M059J (cell line): ENCODE measurements around the gene MYADM. TPM values are rescaled to one million over a fixed set of nuclear protein-coding genes. Genes with fewer than 3 reads are reported as not detected.

ENCODE experiments used
- DNase-seq: peaks from one replicate; pipeline ENCODE4 v3.0.0-alpha.2; 2012; ENCODE audit warnings: low read depth
- total RNA-seq: library from RNA; depleted of rRNA; stranded (reverse); fragments of >200 nt; shearing (Covaris generic); gene quantifications from 2 replicates; pipeline ENCODE4 v1.2.3, GENCODE V29; 2014

Gene MYADM
- total RNA-seq, 1 experiment from 2014 or later = 41.1 TPM

DNA sequence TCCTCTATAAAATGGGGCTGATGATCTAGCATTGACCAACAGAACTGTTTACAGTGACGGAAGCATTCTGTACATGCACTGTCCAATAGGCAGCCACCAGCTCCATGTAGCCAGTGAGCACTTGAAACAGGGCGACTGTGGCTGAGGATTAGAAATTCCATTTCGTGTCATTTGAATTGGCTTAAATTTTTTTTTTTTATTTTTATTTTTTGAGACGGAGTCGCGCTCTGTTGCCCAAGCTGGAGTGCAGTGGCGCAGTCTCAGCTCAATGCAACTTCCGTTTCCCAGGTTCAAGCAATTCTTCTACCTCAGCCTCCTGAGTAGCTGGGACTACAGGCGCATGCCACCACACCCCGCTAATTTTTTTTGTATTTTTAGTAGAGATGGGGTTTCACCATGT is 17.4 kb downstream of the MYADM start:
- DNase-seq = no peak

DNA sequence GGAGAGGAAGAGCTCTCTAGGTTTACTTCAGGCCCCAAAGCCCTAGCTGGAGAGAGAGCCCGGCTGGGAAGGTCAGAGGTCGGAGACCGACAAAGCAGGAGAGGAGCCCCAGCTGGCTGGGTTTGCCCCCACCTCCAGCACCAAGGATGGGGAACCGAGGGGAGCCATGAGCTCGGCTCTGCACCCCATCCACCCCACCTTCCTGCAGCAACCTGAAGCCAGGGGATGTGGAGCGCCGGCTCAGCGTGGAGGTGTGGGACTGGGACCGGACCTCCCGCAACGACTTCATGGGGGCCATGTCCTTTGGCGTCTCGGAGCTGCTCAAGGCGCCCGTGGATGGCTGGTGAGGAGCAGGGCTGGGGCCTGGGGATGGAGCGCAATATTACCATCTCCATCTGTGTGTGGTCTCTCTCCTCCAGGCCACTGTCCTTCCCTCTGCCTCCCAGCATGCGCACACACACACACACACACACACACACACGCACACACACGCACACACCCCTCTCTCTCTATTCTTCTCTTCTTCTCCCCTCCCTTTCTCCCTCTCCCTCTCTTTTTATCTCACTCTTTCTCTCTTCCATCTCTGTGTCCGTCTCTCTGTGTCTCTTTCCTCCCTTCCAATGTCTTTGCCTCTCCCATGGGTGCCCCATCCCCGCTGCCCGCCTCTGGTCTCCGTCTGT is 24.8 kb downstream of the MYADM start:
- no peak for DNase-seq

DNA sequence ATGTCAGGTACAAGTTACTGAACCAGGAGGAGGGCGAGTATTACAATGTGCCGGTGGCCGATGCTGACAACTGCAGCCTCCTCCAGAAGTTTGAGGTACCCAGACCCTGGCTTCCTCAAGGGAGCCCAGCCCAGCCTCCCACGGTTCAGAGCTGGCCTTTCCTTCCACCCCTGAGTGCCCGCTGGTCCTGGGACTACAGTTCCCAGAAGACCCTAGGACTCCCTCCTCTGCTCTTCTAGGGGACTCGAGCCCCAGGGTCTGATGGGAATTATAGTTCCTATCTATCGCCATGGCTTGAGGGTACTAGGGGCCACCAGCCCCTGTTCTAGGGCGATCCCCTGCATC is 25.3 kb downstream of the MYADM start:
- peak; percentile 49 for DNase-seq

DNA sequence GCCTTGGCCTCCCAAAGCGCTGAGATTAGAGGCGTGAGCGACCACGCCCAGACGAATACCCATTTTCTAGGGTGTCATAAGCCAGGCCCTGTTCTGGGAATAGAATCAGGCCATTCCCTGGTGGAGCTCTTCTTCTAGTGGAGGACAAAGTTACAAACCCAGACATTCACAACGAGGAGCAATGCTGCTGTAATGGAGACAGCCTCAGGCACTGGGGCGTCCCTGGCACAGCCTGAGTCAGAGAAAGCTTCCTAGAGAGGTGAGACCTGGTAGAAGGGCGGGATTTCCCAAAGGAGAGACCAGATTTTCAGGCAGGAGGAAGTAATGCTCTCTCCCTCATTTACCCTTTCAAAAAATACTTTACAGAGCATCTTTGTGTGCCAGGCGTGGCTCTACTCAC is 27.0 kb downstream of the MYADM start:
- peak; percentile 57 for DNase-seq

DNA sequence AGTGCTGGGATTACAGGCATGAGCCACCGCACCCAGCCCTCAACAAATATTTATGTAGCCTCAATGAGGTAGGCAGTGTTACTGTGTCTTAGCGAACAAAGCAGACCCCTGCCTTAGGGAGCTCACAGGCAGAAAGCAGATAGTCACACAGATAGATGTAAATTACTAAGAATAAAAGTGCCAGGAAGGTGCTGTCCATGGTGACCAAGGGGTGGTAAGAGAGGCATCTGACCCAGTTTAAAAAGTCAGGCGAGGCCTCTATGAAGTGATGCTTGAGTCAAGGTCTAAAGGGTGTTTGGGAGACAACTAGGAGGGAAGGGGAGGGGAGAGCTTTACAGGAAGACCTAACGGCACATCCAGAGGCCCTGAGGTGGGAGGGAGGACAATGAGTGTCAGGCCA is 29.0 kb downstream of the MYADM start:
- no peak for DNase-seq

DNA sequence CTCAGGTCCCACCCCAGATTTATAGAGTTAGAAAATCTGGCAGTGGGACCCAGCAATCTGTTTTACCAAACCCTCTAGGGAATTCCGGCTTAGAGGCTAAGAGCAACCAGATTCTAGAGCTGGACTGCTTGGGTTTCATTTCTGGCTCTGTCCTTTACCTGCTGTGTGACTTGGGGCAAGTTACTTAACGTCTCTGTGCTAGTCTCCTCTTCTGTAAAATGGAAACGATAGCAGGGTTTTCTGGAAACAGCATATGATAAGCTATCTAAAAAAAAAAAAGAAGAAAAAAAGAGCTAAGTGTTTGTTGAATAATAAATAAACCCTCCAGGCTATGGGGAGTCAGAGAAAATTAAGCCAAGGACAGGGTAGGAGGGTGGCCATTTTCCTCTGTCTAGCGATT is 29.8 kb downstream of the MYADM start:
- DNase-seq = no peak

DNA sequence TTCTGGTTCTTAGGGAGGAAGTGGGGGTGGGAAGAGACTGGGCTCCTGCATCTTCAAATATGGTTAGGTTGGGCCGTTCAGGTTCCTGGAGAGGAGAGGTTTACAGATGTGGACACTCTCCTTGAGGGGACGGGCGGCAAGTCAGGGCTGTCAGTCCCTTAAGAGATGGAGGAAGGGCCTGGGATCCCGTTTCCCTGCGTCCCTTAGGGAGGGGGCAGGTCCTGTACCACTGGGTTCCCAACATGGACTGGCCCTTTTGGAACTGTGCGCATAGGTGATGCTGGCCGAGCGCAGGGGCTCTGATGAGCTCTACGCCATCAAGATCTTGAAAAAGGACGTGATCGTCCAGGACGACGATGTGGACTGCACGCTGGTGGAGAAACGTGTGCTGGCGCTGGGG is 30.5 kb downstream of the MYADM start:
- no peak for DNase-seq

DNA sequence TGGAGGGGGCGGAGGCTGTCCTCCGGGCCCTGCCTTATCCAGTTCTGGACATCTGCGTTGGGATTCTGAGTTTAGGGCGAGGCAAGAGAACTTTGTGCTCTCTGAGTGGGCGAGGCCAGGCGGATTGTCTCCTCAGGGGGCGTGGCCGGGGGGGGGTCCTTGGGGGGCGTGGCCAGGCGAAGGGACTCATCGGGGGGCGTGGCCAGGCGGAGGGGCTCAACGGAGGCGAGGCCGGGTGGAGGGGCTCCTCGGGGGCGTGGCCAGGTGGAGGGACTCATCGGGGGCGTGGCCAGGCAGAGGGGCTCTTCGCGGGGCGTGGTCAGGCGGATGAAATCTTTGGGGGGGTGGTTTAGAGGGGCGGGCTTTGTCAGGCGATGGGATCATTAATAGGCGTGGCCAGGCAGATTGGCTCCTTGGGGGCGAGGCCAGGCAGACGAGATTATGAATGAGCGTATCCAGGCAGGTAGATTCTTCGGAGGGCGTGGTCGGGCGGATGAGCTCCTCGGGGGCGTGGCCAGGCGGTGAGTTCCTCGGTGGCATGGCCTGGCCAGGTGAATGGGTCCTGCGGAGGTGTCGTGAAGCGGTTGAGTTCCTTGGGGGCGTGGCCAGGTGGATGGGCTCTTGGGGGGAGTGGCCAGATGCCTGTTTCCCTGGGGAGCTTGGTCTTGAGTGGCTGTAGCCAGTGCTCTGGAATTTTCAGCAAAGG is 31.1 kb downstream of the MYADM start:
- no peak for DNase-seq

DNA sequence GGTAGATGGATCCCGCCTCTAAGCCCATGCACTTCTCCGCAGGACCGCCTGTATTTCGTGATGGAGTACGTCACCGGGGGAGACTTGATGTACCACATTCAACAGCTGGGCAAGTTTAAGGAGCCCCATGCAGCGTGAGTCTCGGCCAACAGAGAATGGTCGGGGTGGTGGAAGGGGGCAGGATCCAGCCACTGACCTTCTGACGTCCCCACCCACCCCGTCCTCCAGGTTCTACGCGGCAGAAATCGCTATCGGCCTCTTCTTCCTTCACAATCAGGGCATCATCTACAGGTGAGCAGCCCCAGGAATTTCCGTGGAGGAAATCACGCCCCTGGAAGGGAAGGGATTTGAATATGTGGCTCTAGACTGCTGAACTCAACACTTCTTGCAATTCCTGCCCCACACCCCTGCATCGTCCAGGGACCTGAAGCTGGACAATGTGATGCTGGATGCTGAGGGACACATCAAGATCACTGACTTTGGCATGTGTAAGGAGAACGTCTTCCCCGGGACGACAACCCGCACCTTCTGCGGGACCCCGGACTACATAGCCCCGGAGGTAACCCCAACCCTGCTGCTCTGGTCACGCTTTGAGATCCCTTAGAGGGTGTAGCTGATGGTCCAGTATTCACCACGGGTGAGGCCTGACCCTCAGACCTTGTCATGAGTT is 32.6 kb downstream of the MYADM start:
- no peak for DNase-seq

DNA sequence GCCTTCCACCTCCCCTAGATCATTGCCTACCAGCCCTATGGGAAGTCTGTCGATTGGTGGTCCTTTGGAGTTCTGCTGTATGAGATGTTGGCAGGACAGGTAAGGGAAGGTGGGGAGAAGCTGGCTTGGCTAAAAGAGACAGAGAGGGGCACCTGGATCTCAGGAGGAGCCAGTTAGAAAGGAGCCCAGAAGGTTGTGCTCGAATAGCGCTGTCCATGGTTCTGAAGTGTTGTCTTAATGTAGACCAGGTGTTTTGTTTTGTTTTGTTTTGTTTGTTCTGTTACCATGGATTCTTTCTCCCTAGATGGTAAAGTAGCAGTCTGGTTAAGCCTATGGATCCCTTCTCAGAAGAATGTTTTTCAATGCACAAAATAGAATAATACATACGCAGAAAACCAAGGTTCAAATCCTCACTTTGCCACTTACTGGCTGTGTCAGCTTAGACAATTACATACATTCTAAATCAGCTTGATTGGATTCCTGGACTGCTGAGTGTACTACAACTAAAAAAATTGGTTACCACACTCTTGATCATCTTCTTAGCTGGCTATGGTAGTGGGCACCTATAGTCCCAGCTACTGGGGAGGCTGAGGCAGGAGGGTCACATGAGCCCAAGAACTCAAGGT is 35.5 kb downstream of the MYADM start:
- DNase-seq = peak; percentile 53

DNA sequence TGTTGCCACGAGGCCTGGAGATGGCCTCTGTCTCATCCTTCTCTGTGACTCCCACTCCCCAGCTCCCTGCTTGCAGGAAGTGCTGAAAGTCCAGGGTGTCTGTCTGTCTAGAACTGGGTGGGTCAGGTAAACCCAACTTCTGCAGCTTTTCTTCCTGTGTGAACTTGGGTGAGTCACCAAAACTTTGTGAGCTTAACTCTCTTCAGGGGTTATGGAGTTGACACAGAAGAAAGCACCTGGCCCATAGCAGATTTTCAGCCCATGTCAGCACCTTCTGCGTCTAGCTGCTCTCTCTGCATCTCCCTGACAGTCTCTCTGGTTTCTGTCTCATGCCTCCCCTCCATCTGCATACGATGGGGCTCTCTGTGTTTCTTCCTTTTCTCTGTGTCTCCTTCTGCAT is 37.2 kb downstream of the MYADM start:
- no peak for DNase-seq

DNA sequence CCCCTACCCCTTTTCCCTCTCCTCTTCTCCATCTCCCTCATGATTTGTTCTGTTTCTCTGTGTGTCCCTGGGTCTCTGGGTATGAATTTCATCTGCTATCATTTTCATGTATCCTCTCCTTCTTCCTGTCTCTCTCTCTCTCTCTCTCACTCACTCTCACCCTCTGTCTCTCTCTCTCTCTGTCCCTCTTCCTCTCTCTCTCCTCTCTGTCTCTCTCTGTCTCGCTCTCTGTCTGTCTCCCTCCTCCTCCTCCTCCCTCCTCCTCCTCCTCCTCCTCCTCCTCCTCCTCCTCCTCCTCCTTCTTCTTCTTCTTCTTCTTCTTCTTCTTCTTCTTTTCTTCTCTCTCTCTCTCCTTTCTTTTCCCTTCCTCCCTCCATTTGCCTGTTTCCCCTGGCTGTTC is 38.1 kb downstream of the MYADM start:
- no peak for DNase-seq

DNA sequence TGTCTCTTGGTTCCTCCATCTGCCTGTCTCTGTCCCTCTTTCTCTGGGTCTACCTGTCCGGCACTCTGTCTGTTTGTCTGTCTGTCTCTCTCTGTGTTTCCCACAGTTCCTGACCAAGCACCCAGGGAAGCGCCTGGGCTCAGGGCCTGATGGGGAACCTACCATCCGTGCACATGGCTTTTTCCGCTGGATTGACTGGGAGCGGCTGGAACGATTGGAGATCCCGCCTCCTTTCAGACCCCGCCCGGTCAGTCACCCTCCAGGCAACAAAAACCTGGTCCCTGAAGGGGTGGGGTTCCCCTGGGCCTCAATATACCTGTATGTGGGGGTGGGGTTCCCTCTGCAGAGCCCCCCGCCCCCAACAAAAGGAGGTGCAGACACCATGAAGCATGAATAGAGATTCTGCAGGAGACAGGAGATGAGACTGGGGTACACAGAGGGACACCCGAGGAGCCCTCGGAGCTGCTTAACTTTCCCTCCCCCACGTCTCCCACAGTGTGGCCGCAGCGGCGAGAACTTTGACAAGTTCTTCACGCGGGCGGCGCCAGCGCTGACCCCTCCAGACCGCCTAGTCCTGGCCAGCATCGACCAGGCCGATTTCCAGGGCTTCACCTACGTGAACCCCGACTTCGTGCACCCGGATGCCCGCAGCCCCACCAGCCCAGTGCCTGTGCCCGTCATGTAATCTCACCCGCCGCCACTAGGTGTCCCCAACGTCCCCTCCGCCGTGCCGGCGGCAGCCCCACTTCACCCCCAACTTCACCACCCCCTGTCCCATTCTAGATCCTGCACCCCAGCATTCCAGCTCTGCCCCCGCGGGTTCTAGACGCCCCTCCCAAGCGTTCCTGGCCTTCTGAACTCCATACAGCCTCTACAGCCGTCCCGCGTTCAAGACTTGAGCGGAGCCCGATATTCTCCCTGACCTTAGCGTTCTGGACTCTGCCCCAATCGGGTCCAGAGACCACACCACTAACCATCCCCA is 38.8 kb downstream of the MYADM start:
- DNase-seq = no peak

DNA sequence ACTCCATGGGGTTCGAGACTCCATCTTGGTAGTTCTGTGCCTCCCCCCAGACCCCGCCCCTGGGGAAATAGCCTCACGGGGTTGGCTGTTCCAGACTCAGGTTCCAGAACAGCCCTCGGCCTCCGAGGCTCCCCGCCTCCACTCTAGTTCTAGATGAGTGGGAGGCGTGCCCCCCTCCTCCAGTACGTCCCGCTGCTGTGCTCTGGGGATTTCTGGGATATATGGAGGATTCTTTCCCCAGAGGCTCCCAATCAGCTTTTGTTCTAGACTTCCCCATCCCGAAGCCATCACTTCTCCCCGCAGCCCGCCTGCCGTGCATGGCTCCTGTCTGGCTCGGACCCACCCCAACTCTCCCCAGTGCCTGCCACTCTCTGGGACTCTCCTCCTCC is 39.5 kb downstream of the MYADM start:
- no peak for DNase-seq

DNA sequence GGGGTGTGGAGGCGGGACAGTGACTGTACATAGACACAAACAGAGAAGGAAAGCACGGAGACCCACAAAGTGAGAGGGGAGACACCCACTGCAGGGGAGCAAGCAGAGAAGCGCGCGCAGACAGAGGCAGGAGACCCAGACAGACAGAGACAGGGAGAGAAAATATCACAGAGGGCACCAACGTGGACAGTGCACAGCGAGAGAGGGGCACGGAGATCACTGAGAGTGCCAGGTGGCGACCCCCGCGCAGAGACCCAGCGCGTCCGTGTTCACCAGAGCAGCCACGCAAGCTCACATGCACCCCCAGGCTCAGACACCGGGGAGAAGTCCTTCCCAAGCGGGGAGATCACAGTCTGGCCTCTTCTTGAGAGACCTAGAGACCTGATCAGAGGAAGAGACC is 40.0 kb downstream of the MYADM start:
- DNase-seq = no peak

DNA sequence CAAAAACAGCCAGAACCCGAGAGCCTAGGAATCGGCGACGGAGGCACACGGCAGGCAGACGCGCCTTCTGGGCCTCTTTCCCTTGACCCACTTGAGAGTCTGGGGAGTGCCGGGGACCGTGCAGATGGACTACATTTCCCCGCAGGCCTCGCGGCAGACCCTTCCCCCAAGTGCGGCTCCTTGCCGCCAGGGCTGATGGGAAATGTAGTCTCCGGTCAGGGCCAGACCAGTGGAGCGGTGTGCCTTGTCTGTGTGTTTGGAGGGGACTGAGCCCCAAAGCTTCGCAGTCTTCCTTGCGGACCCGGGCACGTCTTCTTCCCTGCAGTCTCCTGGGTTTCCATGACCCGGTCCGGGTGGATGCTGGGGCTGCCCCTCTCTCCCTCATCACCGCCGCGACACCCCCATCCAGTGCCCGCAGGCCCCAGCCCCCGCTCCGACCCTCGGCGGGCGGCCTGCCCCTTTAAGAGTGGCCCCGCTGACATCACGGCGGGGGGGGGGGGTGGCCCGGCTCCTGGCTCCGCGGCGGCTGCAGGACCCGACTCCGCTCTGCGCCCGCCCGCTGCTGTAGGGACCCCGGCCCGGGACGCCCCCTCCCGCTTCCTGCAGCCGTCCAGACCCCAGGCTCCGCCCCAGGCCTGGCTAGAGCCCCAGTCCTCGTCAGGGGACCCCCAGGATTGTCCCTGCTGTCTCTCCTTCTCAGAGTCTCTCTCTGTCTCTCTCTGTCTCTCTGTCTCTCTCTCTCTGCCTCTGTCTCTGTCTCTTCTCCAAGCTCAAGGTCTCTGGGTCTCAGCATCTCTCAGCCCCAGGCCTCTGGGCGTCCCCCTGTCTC is 40.6 kb downstream of the MYADM start:
- peak; percentile 61 for DNase-seq

DNA sequence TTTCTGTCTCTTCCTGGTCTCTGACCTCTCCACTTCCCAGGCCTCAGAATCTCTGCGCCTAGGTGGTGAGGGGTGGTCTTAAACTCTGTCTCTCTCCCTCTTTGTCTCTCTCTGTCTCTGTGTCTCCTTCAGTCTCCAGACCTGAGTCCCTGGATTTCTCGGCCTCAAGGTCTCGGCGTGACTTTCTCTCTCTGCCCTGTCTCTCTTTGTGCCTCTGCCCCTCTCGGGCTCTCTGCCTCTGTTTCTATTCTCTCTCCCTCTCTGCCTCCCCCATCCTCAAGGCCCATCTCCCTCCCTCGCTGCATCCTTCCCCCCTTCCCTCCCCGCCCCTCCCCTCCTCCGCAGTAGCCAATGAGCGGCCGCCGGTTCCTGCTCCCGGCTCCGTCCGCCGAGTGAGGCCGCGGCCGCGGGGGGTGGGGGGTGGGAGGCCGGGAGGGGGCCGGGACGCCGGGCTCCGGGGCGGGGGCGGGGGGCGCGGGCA is 41.3 kb downstream of the MYADM start, which contains the start of gene CACNG7:
Gene CACNG7 (plus strand): TSS at position 344 of the 481 bp plus-strand sequence. CDS start 3,554 bp downstream, outside the sequence.
- DNase-seq = no peak

DNA sequence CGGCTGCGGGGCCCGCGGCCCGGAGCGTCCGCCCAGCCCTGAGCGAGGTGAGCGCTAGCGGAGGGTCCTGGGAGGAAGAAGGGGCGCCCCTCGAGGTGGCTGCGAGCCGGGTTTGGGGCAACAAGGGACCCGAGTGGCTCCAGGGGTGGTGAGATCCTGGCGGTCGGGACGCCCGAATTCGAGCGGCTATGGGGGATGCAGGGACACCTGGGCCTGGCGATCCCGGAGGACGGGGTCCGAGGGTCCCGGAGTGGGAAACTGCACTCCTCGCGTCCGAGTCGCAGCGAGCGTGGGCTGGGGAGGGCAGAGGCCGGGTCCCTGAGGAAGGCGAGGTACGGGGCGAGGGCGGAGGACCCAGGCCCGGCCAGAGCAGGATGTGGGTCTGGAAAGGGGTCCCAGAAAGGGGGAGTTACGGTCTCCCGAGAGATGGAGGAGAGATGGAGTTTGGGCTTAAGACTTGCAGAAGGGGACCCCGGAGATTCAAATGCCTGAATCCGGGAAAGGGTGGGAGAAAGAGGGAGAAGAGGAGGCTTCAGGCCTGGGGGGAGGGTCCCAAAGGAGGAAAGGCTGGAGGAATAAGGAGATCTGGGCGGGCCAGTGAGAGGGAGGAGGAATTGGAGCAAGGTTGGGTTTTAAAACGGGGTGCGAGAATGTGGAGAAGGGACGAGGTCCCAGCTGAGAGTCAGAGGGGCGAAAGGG is 41.9 kb downstream of the MYADM start:
- no peak for DNase-seq

DNA sequence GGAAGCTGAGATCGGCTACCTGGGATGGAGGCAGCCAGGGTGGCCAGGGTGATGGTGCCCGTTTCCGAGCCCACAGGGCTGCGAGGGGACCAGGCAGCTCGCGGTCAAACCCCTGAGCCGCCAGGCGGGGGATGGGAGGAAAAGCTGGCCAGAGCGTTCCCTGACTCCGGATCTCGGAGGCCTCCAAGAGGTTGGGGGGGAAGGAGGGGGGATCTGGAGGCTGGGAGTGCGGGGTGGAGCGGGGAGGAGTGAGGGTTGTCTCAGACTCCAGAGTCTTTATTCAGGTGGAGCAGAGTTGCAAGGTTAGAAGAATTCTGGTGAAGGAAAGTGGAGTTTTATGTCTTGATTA is 42.5 kb downstream of the MYADM start:
- no peak for DNase-seq

DNA sequence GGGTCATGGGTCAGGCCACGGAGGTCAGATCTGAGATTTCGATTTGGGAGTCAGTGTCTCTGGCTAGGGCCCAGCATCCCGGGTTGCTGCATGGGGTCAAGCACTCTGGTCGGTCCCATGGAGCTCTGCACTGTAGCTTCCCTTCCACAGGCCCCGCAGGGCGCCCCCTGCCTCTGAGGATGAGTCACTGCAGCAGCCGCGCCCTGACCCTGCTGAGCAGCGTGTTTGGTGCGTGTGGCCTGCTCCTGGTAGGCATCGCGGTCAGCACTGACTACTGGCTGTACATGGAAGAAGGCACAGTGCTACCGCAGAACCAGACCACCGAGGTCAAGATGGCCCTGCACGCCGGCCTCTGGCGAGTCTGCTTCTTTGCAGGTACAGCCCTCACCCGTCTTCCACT is 45.0 kb downstream of the MYADM start:
- no peak for DNase-seq
